GM21447 (cell line): ENCODE data around the gene CCDC171.
"Not testable (repeated sequence)": the region's sequence is repeated elsewhere in the genome, so short reads cannot be mapped to it uniquely, and the experiment has no call there.

Source experiments
- ATAC-seq: cut with Tn5 transposase; IDR thresholded peaks from one replicate; pipeline ENCODE4 v1.9.1; 2021; ENCODE audit not compliant: unreplicated experiment

Gene CCDC171

DNA sequence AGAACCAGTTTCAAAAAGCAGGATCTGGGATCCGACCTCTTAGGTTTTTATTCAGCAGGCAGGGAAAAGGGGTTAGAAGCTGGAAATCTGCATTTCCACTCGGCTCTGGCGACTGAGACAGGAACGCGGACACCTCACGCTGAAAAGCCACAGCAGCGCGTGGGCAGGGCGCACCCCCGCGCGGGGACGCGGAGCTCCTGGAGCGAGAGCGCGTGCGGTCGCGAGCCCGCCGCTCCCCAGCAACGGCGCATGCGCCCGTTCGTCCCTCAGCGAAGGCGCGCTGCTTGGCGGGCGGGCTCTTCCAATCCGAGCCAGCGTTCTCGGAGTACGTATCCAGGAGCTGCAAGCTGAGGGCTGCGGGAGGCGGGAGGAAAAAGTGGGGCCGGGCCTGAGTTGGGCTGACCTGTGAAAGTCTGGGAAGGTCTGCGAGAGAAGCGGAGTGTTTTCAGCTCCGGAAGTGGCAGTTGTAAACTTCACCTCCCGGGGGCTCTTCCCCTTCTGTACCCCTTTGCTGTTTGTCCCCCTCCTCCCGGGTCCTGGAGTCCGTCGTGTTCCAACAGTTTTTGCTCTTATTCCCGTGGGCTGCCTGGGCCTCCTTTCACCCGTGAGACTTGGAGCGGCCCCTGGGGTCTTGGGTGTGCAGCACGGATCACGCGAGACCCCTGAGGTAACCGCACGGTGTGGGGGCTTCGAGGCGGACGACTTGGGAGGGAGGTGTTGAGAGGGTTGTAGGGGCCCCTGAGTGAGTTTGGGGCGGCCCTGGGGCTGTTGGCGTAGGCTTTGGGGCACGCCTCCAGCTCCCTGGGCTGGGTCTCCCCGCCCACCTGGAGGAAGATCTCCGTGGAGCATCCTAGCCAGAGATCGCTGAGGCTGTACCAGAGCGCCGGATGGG lies at the start of gene CCDC171:
CCDC171 (plus strand) TSS at position 408 of the 892 bp plus-strand sequence. CDS start 11,046 bp downstream, outside the sequence.
- ATAC-seq, result peak; percentile 82

DNA sequence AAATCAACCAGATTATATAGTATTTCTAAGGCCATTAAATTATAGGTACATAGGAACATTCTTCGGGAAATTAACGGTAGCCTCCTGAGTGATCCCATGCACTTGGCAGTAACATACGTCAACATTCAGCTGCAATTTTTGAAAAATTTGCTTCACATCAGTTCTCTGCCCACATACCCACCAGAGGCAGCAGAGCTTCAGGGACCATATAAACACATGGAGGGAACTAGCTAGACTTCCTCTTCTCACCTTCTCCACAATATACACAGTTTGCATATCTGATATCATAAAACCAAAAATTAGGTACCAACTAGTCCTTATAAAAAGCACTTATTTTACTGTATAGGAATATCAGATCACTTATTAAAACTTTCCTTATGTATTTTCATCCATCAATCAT lies 46.9 kb upstream of the CCDC171 start:
- ATAC-seq, result no peak

DNA sequence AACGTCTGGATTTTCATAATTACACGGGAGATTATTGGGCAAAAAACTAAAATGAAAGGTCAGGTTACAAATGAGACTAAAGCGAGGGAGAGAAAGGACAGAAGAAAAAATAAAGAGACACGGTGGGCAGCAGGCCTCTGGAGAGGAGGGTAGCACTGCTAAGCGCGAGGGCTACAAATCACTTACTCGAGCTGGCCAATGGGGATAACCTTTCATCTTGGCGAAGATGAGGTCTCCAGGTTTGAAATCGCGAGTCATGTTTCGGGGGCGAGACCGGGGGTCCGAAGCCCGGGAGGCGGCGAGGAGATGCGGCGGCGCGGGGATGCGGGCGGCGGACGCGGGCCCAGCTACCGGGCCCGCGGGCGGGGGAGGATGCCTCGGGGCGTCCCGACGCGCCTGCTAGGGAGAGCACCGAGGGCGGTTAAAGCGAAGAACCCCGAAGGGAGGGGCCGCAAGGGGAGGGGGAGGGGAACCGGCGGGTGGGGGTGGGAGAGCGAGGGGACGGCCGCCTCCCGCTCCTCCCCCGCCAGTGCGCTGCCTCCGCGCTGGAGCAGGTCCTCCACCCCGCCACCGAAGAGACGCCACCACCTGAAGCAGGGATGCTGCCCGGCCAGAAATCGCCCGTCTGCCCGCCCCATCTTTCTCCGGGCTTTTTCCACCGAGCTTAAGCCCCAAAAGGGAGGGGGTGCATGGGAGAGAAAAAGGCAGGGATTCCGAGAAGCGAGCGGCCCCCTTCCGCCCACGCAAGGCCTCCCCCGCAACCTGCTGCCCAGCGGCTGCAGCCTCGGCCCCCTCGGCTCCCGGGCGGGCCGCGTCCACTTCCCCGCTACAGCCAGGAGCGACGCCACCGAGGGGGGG lies 42.7 kb upstream of the CCDC171 start:
- peak; percentile 38 for ATAC-seq

DNA sequence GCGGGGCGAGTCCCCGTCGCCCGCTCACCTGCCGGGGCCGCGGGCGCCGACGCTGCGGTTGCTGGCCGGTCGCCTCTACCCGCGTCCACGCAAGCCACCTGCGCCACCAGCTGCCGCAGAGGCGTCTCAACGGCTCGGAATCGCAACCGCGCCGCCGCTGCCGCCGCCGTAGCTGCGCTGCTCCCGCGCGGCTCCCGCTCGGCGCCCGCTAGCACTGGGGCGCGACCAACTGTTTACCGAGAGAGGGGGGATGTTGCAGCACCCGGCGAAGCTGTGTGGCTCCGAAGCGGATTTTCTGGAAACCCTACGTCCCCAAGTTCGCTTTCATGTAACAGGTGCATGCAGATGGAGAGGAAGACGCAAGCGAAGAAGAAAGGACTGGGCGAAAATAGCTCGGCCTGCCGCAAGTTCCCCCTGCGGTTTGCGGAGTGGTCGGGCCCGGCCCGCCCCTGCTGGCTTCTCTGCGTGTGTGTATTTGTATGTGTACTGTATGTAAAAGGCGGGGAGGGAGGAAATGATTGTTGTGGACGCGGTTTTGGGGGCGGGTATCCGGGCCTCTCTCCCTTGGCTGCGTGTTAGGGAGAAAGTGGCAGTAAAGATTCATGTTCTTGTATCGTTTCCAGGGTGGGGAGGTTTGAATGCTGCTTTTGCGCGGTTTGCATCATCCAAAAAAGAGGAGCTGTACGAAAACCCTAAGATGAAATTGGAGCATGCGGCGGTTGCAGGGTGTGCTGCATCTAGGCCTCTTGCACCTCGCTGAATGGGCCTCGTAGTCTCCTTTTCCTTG lies 41.9 kb upstream of the CCDC171 start, which contains the start of gene PSIP1:
PSIP1 (minus strand) TSS at position 182 of the 787 bp plus-strand sequence. CDS start 782 bp downstream, outside the sequence.
- peak; percentile 85 for ATAC-seq

DNA sequence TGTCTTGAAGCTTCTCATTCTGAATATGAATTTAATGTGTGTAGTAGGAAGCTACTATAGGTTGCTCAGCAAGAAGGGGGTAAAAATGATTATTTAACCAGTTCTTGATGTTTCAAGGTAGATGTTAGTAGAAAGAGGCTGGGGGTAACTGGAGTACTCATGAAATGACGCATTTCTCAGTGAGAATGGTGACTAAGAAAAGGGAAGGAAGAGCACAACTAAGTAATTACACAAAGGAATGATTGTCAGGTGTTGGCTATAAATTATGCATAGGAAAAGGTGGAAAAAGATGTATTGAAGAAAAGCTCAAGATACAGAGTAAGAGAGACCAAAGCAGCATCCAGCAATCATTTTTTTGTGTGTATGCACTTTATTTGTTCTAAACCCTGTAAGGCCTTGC lies 40.6 kb upstream of the CCDC171 start:
- no peak for ATAC-seq

DNA sequence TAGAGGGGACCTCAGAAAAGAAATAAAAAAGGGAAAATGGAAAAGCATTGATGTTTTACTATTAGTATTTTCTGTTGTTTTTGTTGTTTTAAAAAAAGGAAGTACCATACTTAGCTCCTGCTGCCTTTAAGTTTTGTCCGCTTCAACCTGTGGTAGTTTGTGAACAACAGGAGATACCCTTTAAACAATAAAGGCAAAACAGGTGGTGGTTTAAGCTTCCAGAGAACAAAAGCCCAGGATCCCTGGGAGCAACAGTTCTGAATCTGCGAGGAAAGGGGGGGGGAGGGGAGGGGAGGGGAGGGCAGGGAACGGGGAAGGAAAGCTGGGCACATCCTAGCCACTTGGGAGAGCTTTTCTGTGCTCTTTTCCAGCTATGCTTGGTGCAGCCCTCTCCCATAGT lies 40.0 kb upstream of the CCDC171 start:
- ATAC-seq, result no peak

DNA sequence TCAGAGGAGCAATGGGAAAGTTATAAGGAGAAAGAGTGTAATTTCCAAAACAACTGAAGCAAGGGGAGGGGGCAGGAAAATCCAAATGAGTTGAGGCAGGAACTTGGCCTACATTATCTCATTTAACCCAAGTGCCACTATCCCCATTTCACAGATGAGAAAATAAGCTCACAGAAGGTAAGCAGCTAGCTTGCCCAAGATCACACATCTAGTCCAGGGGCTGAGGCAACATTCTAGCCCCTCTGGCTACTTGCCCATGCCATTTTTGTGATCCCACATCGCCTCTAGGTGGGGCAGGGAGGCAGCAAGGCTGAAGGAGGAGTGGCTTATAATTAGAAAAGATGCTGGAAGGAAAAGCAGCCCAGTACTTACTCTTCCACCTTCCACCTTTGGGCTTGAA lies 39.5 kb upstream of the CCDC171 start:
- no peak for ATAC-seq

DNA sequence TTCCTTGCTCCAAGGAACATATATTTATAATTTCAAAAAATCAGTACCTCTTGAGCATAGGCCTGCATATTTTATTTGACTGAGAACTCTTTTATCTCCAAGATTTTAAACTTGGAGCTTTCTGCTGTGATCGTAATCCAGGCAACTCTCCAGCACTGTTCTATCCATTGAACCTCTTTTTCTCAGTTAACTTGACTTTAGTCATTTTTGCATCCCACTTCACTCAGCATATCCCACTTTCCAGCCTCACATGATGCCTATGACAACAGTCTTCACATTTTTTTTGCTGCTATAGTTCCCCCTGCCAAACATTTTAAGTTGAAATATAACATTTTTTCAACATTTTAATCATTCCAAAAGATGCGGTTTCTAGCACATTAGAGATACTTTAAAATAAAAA lies 33.0 kb upstream of the CCDC171 start:
- ATAC-seq, result no peak

DNA sequence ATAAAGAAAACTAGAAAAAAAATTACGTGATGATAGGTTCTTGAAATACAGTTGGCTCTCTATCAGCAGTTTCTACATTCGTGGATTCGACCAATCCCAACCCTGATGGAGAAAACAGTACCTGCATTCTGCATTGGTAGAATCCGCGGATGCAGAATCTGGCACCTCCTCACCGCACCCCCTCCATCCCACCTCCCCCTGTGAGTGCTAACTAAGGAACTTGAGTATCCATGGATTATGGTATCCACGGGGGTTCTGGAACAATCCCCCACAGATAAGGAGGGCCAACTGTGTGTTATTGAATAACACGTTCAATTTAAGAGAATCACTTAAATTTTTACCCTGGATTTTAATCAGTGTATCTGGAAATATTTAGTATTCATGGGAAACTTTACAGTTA lies 31.6 kb upstream of the CCDC171 start:
- no peak for ATAC-seq

DNA sequence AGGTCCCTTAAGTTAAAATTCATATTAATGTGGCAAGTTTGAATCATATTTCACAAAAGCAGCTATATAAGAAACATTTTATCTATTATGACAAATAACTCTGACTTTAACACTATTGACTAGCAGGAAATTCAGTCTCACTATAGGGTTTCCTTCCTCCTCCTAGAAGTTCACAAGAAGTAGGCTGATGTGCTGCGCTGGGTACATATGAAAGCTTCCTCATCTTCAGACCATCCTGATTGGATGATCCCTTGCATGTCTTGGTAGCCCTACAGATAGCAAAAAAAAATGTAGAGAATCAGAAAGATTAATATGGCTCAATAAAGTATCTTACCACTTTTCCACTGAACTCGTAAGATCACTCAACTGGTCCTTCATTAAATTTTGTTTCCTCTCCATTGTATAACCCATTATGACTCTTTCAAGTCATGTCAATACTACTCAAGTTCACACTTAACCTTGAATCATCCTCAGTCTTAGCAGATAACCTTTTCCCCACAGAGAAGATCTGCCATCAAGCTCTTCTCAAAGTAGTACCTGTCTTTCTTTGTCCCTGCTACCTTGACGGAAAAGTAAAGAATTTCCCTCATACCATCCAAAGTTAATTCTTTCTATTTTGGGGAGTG lies 30.6 kb upstream of the CCDC171 start:
- ATAC-seq, result no peak

DNA sequence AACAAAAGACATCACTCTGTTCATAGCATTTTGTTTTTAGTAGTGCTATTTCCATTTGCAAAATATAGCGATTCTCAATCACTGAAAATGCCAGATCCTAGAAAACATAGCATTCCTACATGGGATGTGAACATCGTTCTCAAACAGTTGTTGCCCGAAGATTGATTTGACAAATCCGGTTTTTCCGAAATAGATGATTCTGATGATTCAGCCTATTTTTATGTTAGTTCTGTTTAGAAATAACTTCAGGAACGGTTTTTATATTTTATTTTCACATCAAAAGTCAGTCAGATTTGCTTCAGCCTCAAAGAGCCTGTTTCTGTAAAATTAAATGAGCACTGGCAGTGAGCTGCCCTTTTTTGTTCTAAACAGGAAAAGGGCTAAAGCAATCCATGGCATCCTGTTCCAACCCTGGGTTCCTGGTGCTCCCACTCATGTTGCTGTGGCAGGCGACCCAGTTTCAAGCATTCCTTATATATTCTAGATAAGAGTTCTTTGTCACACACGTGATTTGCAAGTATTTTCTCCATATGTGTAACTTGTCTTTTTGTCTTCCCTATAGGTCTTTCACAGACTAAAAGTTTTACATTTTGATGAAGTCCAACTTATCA lies 27.9 kb upstream of the CCDC171 start:
- no peak for ATAC-seq

DNA sequence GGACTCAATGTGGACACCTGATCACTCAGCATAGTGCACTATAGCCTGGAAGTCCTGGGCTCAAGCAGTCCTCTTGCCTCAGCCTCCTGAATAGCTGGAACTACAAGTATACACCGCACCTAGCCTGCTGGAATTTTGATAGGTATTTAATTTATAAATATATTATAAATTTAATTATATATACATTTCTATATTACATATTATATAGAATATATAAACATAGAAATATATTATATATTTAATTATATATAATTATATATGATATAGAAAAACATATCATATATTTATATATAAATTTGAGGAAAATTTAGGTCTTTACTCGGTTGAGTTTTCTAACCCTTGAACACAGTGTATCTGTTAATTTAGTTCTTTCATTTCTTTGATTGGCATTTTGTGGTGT lies 26.9 kb upstream of the CCDC171 start:
- ATAC-seq, result no peak

DNA sequence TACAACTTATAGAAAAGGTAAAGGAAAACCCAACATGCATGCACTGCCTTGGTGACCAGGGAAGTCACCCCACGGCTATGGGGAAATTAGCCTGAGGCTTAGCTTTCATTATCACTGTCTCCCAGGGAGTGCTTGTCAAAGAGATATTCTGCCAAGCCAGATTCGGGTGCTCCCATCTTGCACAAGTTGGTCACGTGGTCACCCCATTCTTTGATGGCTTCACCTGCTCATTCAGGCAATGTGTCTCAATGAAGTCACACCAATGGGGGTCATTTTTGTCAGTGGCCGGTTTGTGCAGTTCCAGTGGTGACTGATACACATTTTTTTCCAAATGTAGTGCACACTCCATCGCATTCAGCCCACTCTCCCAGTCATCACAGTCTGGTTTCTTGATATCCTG lies 25.8 kb upstream of the CCDC171 start:
- ATAC-seq, result not testable (repeated sequence)

DNA sequence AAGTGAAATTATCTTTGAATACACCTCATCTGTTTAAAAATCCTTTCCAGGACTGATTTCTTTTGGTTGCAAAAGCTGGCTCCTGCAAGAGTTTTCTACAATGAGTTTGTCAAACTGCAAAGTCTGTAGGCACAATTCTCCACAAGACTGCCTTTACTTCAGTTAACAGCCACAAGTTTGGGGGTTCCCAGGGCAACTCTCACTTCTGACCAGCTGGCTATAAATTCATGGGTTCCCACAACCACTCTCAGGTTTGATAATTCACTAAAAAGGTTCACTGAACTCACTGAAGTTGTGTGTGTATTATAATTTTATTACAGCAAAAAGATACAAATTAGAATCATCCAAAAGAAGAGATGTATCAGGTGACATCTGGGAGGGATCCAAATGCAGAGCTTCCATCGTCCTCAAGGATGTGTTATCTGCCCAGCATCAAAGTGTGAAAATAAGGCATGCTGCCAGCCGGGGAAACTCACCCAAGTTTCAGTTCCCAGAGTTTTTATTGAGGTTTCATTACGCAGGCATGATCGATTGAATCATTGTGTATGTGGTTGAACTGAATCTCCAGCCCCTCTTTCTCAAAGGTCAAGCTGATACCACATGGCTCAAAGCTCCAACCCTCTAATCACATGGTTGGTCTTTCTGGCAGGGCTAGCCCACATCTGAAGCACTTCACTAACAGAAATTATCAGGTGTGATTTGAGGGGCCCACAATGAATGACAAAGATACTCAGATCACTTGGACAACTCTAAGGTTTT lies 23.1 kb upstream of the CCDC171 start:
- ATAC-seq, result peak; percentile 89

DNA sequence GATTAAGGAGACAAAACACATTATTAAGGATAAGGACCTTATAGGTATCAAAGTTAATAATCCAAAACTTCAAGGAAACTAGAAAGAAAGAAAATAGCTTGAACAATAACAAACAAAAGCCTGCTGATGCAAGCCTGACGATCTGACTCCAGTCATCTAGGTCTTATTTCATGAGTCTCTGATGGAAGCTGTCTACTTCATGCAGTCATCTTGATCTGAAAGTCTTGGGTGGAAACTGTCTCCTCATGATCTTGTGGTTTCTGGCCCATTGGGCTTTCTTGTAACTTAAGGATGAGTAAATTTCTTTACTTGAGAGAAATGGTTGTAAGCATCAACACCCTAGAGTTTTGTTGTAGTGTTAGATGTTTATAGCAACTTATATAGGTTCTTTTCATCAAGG lies 21.5 kb upstream of the CCDC171 start:
- ATAC-seq, result no peak

DNA sequence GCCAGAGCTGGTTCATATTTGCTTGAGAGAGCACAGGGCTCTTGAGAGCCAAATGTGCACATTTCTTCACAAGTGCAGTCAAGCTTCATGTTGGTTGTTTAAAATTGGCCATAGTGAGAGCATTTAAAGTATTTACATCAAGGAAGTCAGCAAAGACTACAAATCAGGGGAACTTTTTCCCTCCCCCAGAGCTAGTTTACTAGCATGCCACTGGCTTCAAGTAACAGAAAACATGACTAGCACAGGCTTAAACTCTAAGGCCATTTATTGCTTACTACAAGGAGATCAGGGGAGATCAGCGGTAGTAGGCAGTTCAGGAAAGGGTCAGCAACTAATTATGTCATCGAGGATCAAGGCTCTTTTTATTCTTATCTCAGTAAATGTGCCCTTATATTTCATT lies 11.0 kb upstream of the CCDC171 start:
- no peak for ATAC-seq

DNA sequence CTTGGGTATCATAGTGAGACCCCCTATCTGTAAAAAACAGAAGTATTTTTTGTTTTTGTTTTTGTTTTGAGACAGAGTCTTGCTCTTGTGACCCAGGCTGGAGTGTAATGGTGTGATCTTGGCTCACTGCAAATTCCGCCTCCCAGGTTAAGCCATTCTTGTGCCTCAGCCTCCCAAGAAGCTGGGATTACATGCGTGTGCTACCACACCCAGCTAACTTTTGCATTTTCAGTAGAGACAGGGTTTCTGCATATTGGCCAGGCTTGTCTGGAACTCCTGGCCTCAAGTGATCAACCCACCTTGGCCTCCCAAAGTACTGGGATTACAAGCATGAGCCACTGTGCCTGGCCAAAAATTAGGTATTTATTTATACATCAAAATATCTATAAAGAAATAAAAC lies 10.2 kb upstream of the CCDC171 start:
- no peak for ATAC-seq

DNA sequence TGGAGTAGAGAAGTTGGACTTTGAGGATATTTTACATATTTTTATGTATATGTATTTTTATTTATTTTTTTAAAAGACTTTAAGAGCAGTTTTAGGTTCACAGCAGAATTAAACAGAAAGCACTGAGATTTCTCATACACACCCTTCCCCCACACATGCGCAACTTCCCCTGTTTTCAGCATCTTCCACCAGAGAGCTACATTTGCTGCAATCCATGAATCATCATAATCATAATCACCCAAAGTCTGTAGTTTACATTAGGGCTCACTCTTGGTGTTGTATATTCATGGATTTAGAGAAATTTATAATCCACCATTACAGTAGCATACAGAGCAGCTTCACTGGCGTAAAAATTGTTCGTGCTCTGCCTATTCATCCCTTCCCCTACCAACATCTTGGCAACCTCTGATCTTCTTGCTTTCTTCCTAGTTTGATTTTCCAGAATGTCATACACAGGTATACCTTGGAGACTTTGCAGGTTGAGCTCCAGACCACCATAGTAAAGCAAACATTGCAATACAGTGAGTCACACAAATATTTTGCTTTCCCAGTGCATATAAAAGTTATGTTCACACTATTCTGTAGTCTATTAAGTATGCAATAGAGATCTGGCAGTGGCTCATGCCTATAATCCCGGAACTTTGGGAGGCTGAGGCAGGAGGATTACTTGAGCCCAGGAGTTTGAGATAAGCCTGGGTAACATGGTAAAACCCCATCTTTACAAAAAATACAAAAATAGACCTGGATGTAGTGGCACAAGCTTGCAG lies 9.6 kb upstream of the CCDC171 start:
- no peak for ATAC-seq

DNA sequence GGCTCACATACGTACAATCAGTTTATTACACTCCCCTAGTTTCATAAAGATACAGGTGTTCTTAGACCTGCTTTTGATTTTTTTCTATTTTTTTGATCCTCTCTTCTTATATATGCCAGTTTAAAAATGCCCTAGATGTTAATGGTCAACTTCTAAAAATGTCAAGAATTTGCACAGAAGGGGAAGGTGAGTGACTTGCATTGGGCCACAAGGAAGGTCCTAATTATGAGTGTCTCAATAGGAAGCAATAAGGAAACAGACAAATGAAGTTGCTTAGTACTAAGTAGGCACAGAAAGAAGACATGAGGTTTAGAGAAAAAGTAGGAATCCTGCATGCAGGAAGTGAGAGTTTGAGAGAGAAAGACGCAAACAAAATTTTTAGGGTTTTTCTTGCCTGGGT lies 3.2 kb upstream of the CCDC171 start:
- no peak for ATAC-seq
